Omental fat pad (tissue), 4 donors: ENCODE data around the gene NME7. TPM values are rescaled to one million over a fixed set of nuclear protein-coding genes. Genes with fewer than 3 reads are reported as not detected.

Source experiments
- ATAC-seq: fragments of 150-250 bp; one replicate; pipeline ENCODE4 v1.9.1; 2016; ENCODE audit warnings: mild to moderate bottlenecking, moderate library complexity; ENCODE audit not compliant: low FRiP score
- DNase-seq: peaks from one replicate; pipeline ENCODE4 v3.0.0-alpha.2; 2019; ENCODE audit warnings: low spot score
- CTCF ChIP-seq, 3 donors: fragments of 450-650 bp; IDR thresholded peaks; one replicate each; pipeline ENCODE4 v1.5.1; 2016 to 2017; ENCODE audit warnings: antibody characterized with exemption in 3 of 3, mild to moderate bottlenecking in 3 of 3, moderate library complexity in 2 of 3
- total RNA-seq, 4 donors: library from RNA; depleted of rRNA; stranded (reverse); fragments of >200 nt; gene quantifications; one replicate each; pipeline ENCODE4 v1.1.0, GENCODE V29; 2016

Gene NME7
- total RNA-seq, 4 donors from 2014 or later = 9.0 to 16.8 (median 9.3) TPM

DNA sequence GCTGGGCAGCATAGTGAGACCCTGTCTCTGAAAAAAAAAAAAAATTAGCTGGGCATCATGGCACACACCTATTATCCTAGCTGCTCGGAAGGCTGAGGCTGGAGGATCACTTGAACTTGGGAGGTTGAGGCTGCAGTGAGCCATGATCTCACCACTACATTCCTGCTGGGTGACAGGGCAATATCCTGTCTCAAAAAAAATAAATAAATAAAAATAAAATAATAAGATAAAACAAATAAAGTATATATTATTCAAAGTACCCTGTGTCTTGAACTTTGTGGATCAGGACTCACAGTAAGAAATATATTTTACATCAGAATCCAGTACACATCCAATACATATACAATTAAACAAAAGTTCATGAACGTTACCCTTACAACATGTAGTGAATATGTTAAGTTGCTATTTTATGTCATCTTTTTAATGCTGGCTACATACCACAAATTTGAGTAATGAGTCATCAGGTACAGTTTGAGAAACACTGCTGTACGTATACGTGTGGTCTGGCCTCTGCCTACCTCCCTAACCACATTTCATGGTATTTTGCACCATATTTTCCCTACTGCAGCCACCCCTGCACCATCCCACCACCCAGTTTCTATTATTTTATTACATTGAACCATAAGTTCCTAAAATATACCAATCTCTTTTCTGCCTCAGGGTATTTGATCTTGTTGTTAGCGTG, 4.4 kb downstream of the NME7 start:
- no peak for ATAC-seq
- no peak for TF ChIP-seq CTCF (IDR thresholded peaks at IDR 0.05)
- no peak for DNase-seq

DNA sequence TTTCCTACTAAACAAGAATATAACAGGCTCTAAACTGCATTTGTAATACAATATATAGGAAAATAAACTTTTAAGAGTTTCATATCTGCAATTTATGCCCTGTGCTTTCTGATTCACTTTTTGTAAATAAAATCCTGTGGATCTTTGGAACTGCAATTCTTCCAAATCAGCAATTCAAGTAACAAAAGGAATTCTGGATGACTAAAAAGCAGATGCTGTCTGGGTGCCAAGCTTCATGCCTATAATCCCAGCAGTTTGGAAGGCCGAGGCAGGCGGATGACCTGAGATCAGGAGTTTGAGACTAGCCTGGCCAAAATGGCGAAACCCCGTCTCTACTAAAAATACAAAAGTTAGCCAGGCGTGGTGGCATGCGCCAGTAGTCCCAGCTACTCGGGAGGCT, 6.3 kb downstream of the NME7 start:
- DNase-seq (no peak), ATAC-seq (no peak)
- TF ChIP-seq CTCF (IDR thresholded peaks at IDR 0.05) = no peak

GRCh38 chr1:169360415-169360814, 7.2 kb downstream of the NME7 start:
- ATAC-seq = no peak
- no peak for DNase-seq
- no peak for TF ChIP-seq CTCF (IDR thresholded peaks at IDR 0.05)

GRCh38 chr1:169348383-169349036, 19.1 kb downstream of the NME7 start:
- ATAC-seq (no peak), DNase-seq (no peak)
- no peak for TF ChIP-seq CTCF (IDR thresholded peaks at IDR 0.05)

GRCh38 chr1:169347688-169348382, 19.8 kb downstream of the NME7 start:
- ATAC-seq = no peak

GRCh38 chr1:169346036-169346589, 21.5 kb downstream of the NME7 start:
- no peak for ATAC-seq
- no peak for TF ChIP-seq CTCF (IDR thresholded peaks at IDR 0.05)
- no peak for DNase-seq

More at GRCh38 chr1:169347688-169348382, 19.8 kb downstream of the NME7 start:
- TF ChIP-seq CTCF (IDR thresholded peaks at IDR 0.05) = no peak
- DNase-seq = no peak
